Hematopoietic multipotent progenitor cell treated with erythropoietin and hydrocortisone succinate and interleukin-3 and kit ligand, for 17 days (in vitro differentiated cells): Measurements from ENCODE around the gene ATP8B1.
"Not testable (repeated sequence)": the region's sequence is repeated elsewhere in the genome, so short reads cannot be mapped to it uniquely, and the experiment has no call there.

Source experiments
- DNase-seq: peaks from one replicate; pipeline ENCODE4 v3.0.0-alpha.2; 2015; ENCODE audit warnings: low spot score

Gene ATP8B1

GRCh38 chr18:57719211-57719935, 83.7 kb downstream of the ATP8B1 start:
- not testable (repeated sequence) for DNase-seq

GRCh38 chr18:57716549-57716948, 86.6 kb downstream of the ATP8B1 start:
- DNase-seq, result no peak

- no peak for DNase-seq
Observed at GRCh38 chr18:57715671-57716070, 87.4 kb downstream of the ATP8B1 start.

- no peak for DNase-seq
Observed at GRCh38 chr18:57715073-57715472, 88.0 kb downstream of the ATP8B1 start.

- no peak for DNase-seq
Observed at GRCh38 chr18:57710226-57710625, 92.9 kb downstream of the ATP8B1 start.

- DNase-seq, result no peak
Observed at GRCh38 chr18:57709335-57709734, 93.8 kb downstream of the ATP8B1 start.

- no peak for DNase-seq
Observed at GRCh38 chr18:57708288-57708687, 94.8 kb downstream of the ATP8B1 start.

GRCh38 chr18:57705832-57706595, 97.1 kb downstream of the ATP8B1 start:
- no peak for DNase-seq

- DNase-seq, result no peak
Observed at GRCh38 chr18:57705011-57705410, 98.1 kb downstream of the ATP8B1 start.

- no peak for DNase-seq
Observed at GRCh38 chr18:57698571-57699276, 104.4 kb downstream of the ATP8B1 start.

GRCh38 chr18:57697426-57697825, 105.7 kb downstream of the ATP8B1 start:
- no peak for DNase-seq

GRCh38 chr18:57696271-57696670, 106.8 kb downstream of the ATP8B1 start:
- no peak for DNase-seq

- DNase-seq, result no peak
Observed at GRCh38 chr18:57691363-57691762, 111.8 kb downstream of the ATP8B1 start.

GRCh38 chr18:57687970-57688369, 115.1 kb downstream of the ATP8B1 start:
- no peak for DNase-seq

GRCh38 chr18:57683470-57683869, 119.6 kb downstream of the ATP8B1 start:
- DNase-seq, result no peak

GRCh38 chr18:57677262-57678211, 125.6 kb downstream of the ATP8B1 start:
- DNase-seq, result no peak

GRCh38 chr18:57674891-57675290, 128.2 kb downstream of the ATP8B1 start:
- no peak for DNase-seq

- no peak for DNase-seq
Observed at GRCh38 chr18:57670046-57670445, 133.1 kb downstream of the ATP8B1 start.

- peak; percentile 68 for DNase-seq
Observed at GRCh38 chr18:57668021-57668420, 135.1 kb downstream of the ATP8B1 start.

- DNase-seq, result peak; percentile 89
Observed at GRCh38 chr18:57666818-57667497, 136.2 kb downstream of the ATP8B1 start.

- peak; percentile 70 for DNase-seq
Observed at GRCh38 chr18:57664568-57665165, 138.4 kb downstream of the ATP8B1 start.
